Testis (tissue), 3 donors: ENCODE results near the gene THAP4. TPM values are rescaled to one million over a fixed set of nuclear protein-coding genes. Genes with fewer than 3 reads are reported as not detected.

Experiments
- DNase-seq: peaks from one replicate; pipeline ENCODE4 v3.0.0-alpha.2; 2019
- H3K27ac ChIP-seq, 2 donors: fragments of 200-600 bp; sonication (generic); one replicate each; pipeline ENCODE4 v1.5.1; 2019
- H3K27me3 ChIP-seq: fragments of 200-600 bp; sonication (generic); one replicate; pipeline ENCODE4 v1.5.1; 2019
- H3K36me3 ChIP-seq: fragments of 200-600 bp; sonication (generic); one replicate; pipeline ENCODE4 v1.5.1; 2017; ENCODE audit warnings: low read depth; ENCODE audit errors: missing control alignments
- H3K4me1 ChIP-seq: fragments of 200-600 bp; sonication (generic); one replicate; pipeline ENCODE4 v1.5.1; 2019
- H3K4me3 ChIP-seq, 2 donors: fragments of 200-600 bp; sonication (generic); one replicate each; pipeline ENCODE4 v1.5.1; 2017 to 2019
- H3K9me3 ChIP-seq: fragments of 200-600 bp; sonication (generic); one replicate; pipeline ENCODE4 v1.5.1; 2017
- POLR2A ChIP-seq: fragments of 450-650 bp; IDR thresholded peaks from one replicate; pipeline ENCODE4 v1.6.1; 2017; ENCODE audit warnings: antibody characterized with exemption, mild to moderate bottlenecking, moderate library complexity
- WGBS, 2 donors: methylation state at CpG; one replicate each; pipeline ENCODE4 v1.1.5; 2018; 5-methylcytosine and 5-hydroxymethylcytosine counted together
- intact Hi-C: fragments of 100-400 bp; cut with DNase I; formaldehyde crosslinking; loops from one replicate; pipeline ENCODE4 v1.15.1; 2023; ENCODE audit warnings: low total_unique reads
- polyA plus RNA-seq: library from polyadenylated mRNA; stranded (reverse); fragments of 350-450 nt; fragmentation: Illumina TruSeq; extraction: RNeasy Lipid Tissue Mini Kit (QIAGEN cat#74804); gene quantifications from one replicate; pipeline ENCODE4 v1.2.3, GENCODE V29; 2014; ENCODE audit warnings: low read depth, low replicate concordance; ENCODE audit not compliant: insufficient read depth
- total RNA-seq, 2 donors: library from RNA; depleted of rRNA; stranded (reverse); fragments of >200 nt; gene quantifications; one replicate each; pipeline ENCODE4 v1.2.3, GENCODE V29; 2016
- TF ChIP-seq, protein P1 (sequence below), 3 experiments: fragments of 450-650 bp in 2 of 3; fragments of 200-600 bp in 1 of 3; sonication (generic) in 1 of 3; IDR thresholded peaks; one replicate each; pipeline ENCODE4 v1.5.1; 2016 to 2019; ENCODE audit warnings: antibody characterized with exemption in 3 of 3, mild to moderate bottlenecking in 2 of 3, moderate library complexity in 1 of 3

THAP4 gene
- total and polyA plus RNA-seq, 3 donors from 2014 or later: 61.3 to 73.5 (median 73.5) TPM

DNA sequence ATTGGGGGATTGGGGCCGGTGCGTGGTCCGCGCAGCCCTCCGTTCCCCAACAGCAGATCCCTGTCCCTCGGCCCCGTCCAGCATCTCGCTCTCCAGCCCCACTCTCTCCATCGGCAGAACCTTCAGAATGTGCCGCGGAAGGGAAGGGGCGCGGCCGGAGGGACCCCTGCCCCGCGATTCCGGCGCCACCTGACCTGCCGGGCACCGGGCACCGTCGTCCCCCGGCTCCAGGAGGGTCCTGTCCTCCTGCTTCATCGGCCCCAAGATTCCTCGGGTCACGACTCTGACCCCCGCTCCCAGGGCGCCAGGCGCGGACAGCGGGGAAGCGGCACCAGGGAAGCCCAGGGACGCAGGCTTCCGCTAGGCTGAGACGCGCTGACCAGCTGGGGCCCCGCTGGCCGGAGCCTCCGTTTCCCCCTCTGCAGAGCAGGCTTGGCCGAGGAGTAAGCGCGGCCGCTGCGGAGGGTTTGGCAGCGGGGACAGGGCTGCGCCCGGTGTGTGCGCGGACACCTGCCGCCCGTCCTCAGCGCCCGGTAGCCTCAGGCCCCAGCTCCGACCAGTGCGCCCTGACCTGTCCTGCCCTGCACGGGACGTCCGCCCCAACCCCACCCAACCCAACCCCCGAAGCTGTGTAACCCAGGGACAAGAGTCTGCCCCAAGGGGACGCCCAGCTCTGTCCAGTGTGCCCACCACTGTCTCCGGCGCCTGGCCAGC, 95.2 kb downstream of the THAP4 start:
- WGBS, 2 donors: 3 to 16% methylated on average over 6 to 38 of the region's 62 CpGs
- Histone ChIP-seq H3K36me3 (no peaks in the 10 kb centered on the region), H3K4me3 (peak overlapping the region; percentile 39 to 53), H3K9me3 (no peaks in the 10 kb centered on the region), H3K27ac (no peak overlapping the region), H3K4me1 (peaks cover 10% of the 10 kb centered on the region), H3K27me3 (no peaks in the 10 kb centered on the region)
- DNase-seq: no peak
- TF ChIP-seq, protein P1, sequence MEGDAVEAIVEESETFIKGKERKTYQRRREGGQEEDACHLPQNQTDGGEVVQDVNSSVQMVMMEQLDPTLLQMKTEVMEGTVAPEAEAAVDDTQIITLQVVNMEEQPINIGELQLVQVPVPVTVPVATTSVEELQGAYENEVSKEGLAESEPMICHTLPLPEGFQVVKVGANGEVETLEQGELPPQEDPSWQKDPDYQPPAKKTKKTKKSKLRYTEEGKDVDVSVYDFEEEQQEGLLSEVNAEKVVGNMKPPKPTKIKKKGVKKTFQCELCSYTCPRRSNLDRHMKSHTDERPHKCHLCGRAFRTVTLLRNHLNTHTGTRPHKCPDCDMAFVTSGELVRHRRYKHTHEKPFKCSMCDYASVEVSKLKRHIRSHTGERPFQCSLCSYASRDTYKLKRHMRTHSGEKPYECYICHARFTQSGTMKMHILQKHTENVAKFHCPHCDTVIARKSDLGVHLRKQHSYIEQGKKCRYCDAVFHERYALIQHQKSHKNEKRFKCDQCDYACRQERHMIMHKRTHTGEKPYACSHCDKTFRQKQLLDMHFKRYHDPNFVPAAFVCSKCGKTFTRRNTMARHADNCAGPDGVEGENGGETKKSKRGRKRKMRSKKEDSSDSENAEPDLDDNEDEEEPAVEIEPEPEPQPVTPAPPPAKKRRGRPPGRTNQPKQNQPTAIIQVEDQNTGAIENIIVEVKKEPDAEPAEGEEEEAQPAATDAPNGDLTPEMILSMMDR (IDR thresholded peaks at IDR 0.05): no peak
- no peak for TF ChIP-seq POLR2A
- intact Hi-C loops: no loop called here

GRCh38 chr2:241540771-241541561, 96.0 kb downstream of the THAP4 start:
- 1 to 4% methylated on average over 39 to 67 of the region's 68 CpGs for WGBS, 2 donors
- Histone ChIP-seq H3K4me1 (peaks cover 10% of the 10 kb centered on the region), H3K27ac (no peak overlapping the region), H3K9me3 (no peaks in the 10 kb centered on the region), H3K27me3 (no peaks in the 10 kb centered on the region), H3K4me3 (peak overlapping the region; percentile 39 to 53), H3K36me3 (no peaks in the 10 kb centered on the region)
- TF ChIP-seq, protein P1 (IDR thresholded peaks at IDR 0.05): no peak
- TF ChIP-seq POLR2A: no peak
- DNase-seq: peak; percentile 90
- intact Hi-C loops: no loop called here

GRCh38 chr2:241540401-241540770, 96.6 kb downstream of the THAP4 start:
- Histone ChIP-seq H3K4me3 (peak overlapping the region in 1 of 2 donors; percentile 53), H3K27ac (no peak overlapping the region), H3K9me3 (no peaks in the 10 kb centered on the region), H3K36me3 (no peaks in the 10 kb centered on the region), H3K27me3 (no peaks in the 10 kb centered on the region), H3K4me1 (peaks cover 10% of the 10 kb centered on the region)
- intact Hi-C loops: no loop called here
- 33 to 48% methylated on average over 10 of the region's 10 CpGs for WGBS, 2 donors
- DNase-seq: no peak
- TF ChIP-seq, protein P1 (IDR thresholded peaks at IDR 0.05): no peak
- no peak for TF ChIP-seq POLR2A

- intact Hi-C loops: no loop called here
- Histone ChIP-seq H3K27ac (no peak overlapping the region), H3K4me3 (no peak overlapping the region), H3K36me3 (no peaks in the 10 kb centered on the region), H3K9me3 (no peaks in the 10 kb centered on the region), H3K4me1 (peaks cover 10% of the 10 kb centered on the region), H3K27me3 (no peaks in the 10 kb centered on the region)
- DNase-seq: no peak
- TF ChIP-seq POLR2A: no peak
- TF ChIP-seq, protein P1 (IDR thresholded peaks at IDR 0.05): no peak
- 79 to 95% methylated on average over 2 to 11 of the region's 11 CpGs for WGBS, 2 donors
Measured at GRCh38 chr2:241539616-241540374, 97.2 kb downstream of the THAP4 start.
